RPMI8226 (cell line): ENCODE data around the gene POMT1.
A peak's percentile ranks its signal among the peaks of the same experiment; 100 is the strongest.
"Not testable (repeated sequence)": the region's sequence is repeated elsewhere in the genome, so short reads cannot be mapped to it uniquely, and the experiment has no call there.

Experiments used
- DNase-seq: peaks from one replicate; pipeline ENCODE4 v3.0.0-alpha.2; 2015

The POMT1 gene

GRCh38 chr9:131502781-131503625 lies at the start of gene POMT1:
Gene POMT1 (plus strand): TSS chr9:131502918. CDS start chr9:131504219, 1,301 bp downstream.
- DNase-seq: peak; percentile 96

DNA sequence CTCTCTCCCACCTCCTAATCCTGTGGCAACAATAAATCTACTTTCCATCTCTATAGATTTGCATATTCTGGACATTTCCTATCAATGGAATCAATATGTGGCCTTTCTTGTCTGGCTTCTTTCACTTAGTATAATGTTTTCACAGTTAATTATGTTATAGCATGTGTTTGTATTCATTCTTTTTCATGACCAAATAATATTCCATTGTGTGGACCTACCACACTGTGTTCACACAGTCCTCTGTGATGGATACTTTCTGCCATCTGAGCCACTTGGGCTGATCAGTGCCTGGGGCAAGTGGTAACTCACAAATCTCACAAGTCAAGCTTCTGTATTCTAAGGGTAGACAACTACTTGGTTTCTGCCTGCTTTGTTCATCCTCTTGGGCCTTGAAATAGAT lies 48.7 kb upstream of the POMT1 start:
- no peak for DNase-seq

DNA sequence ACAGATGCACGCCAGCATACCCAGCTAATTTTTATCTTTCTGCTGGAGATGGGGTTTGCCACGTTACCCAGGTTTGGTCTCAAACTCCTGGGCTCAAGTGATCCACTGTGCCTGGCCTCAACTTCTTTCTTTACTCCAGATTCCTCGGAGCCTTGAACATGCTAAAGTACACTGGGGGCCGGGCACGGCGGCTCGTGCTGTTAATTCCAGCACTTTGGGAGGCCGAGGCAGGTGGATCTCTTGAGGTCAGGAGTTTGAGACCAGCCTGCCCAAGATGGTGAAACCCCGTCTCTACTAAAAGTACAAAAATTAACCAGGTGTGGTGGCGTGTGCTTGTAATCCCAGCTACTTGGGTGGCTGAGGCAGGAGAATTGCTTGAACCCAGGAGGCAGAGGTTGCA lies 47.1 kb upstream of the POMT1 start:
- not testable (repeated sequence) for DNase-seq

DNA sequence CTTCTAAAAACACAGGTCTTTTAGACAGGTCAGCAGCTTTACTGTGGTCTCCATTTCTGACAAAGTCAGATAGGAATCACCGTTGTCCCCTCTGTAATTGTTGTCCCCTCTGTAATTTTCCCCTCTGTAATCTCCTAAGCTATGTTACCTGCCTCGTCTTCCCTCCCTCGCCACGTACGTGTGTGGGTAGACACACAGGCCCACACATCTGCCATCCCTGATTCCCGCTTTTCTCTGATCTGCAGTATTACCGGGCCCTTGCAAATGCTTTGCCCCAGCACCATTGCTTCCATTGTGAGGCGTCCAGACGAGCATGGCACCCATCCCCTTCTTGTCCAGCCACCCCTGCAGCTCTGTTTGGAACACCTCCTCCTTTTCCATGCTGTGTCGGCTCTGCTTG lies 45.0 kb upstream of the POMT1 start:
- no peak for DNase-seq

GRCh38 chr9:131459056-131459455 lies 43.7 kb upstream of the POMT1 start:
- no peak for DNase-seq

GRCh38 chr9:131461166-131461565 lies 41.6 kb upstream of the POMT1 start:
- DNase-seq: no peak

DNA sequence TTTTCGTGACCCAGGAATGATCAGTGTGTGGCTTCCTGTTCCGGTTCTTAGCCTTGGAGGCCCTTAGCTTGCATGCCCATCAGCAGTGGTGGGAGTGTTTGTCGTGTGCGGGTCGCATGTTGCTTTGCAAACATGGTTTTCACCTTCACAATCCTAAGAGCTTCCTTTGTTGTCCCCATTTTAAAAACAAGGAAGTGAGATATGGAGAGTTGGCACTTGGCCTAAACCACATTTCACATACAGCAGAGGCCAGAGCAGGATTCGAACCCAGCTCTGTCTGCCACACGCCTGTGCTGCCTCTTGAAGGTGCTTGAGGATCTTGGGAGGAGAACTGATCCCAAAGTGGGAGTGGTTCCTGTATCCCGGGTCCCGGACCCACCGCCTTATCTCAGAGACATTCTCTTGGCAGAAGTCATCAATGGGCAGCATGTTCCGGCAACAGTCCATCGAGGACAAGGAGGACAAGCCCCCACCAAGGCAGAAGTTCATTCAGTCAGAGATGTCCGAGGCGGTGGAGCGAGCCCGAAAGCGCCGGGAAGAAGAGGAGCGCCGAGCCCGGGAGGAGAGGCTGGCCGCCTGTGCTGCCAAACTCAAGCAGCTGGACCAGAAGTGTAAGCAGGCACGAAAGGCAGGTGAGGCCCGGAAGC lies 38.2 kb upstream of the POMT1 start:
- peak; percentile 34 for DNase-seq

GRCh38 chr9:131465401-131465800 lies 37.3 kb upstream of the POMT1 start:
- DNase-seq: no peak

DNA sequence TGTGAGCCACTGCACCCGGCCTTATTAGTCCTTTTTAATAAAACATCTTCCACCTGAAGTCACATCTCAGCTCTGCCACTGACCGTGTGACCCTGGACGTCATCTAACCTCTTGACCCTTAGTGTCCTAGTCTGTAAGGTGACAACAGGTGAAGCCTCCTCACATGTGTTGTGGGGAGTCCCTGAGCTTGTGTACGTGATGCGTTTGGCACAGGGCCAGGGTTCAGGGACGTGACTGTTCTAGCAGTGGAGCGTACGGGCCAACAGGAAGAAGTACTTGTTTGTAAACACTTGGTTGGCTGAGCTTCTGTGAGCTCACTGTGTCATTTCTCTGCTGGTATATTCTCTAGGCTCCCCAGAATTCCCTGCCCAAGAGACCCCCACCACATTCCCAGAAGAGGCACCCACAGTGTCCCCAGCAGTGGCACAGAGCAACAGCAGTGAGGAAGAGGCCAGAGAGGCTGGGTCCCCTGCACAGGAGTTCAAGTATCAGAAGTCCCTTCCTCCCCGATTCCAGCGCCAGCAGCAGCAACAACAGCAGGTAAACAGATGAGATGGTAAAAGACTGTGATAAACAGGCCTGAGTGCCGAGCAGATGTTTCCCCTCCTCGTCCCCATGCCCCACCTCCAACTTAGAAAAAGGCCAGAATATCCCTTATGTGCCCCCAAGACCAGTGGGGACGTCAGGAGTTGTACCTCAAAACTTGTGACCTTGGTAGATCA lies 35.3 kb upstream of the POMT1 start:
- no peak for DNase-seq

DNA sequence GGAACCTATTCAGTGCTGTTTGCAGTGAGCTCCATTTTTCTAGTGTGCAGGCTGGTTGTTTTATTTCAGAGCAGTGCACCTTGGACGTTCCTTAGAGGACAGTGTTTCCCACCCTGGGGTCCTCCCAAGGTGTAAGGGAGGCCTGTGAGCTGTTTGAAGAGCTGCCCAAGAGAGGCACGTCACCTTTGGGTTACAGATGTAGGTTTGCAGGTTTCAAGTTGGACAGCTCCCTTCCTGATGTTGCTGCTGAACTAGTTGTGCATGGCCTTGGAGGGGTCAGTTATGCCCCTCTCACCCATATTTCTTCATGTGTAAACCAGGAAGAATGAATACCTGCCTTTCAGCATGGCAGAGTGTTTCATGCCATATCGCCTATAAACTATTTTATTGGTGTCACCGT lies 34.7 kb upstream of the POMT1 start:
- DNase-seq: no peak

DNA sequence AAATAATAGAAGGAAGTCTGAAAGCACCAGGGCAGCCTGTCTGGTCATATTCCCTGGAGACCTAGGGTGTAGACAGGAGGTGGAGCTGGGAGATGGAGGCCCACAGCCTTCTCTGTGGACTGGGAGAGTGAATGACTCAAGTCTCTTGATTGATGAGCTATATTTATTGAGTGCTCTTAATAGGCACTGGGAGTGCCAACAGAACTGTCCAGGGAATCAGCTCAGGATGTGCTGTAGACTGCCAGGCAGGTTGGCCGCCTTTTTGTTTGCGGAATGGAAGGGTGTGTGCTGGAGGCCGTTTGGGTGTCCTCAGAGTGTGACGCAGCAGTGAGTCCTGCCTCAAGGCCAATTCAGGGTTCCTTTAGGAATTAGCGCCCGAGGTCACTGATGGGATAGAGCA lies 33.4 kb upstream of the POMT1 start:
- no peak for DNase-seq

DNA sequence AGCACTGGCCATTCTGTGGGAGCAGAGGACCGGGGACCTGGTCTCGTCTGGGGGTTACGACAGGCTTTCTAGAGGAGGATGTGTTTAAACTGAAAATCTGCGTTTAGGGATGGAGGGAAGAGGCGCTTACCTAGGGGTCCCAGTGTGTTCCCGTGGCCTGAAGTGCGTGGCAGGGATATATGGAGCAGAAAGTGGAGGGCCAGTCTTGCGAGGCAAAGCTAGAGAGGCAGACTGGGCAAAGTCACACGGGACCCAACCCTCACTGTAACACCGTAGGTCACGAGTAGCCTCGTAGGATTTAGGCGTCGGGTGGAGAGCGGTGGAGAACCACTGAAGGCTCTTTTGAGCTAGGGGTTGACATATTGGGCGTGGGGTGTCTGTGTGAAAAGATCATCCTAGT lies 32.8 kb upstream of the POMT1 start:
- DNase-seq: no peak

DNA sequence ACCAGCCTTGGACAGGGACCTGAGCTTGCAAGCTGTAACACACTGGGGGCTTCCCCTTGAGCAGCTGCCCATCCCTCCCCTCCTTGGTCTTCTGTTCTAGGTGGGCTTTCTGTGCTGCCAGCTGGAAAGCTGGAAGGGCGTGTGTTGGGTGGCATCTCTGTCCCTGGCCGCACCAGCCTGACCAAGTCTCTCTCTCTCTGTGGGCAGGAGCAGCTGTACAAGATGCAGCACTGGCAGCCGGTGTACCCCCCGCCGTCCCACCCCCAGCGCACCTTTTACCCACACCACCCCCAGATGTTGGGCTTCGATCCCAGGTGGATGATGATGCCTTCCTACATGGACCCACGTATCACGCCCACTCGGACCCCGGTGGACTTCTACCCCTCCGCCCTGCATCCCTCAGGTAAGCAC lies 32.1 kb upstream of the POMT1 start:
- DNase-seq: no peak

DNA sequence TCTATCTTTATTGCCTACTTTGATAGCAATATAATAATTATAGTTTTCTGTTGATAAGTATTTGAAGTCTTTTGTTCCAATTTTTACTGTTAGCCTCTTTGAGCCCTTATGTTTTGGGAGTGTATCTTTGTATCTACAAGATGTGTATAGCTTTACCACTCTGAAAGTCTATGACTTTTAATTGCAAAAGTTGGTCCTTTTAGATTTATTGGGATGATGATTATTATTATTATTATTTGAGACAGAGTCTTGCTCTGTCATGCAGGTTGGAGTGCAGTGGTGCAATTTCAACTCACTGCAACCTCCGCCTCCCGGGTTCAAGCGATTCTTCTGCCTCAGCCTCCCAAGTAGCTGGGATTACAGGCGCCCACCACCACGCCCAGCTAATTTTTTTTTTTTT lies 30.6 kb upstream of the POMT1 start:
- DNase-seq: not testable (repeated sequence)

GRCh38 chr9:131473198-131473885 lies 29.4 kb upstream of the POMT1 start:
- DNase-seq: no peak

- no peak for DNase-seq
These were observed 28.8 kb upstream of the POMT1 start for GRCh38 chr9:131473891-131474290.

- DNase-seq: no peak
These were observed 28.0 kb upstream of the POMT1 start for GRCh38 chr9:131474711-131475110.

- no peak for DNase-seq
These were observed 27.4 kb upstream of the POMT1 start for GRCh38 chr9:131475111-131475955.

- DNase-seq: no peak
These were observed 26.6 kb upstream of the POMT1 start for GRCh38 chr9:131475956-131476776.

- DNase-seq: no peak
These were observed 25.9 kb upstream of the POMT1 start for GRCh38 chr9:131476777-131477345.

DNA sequence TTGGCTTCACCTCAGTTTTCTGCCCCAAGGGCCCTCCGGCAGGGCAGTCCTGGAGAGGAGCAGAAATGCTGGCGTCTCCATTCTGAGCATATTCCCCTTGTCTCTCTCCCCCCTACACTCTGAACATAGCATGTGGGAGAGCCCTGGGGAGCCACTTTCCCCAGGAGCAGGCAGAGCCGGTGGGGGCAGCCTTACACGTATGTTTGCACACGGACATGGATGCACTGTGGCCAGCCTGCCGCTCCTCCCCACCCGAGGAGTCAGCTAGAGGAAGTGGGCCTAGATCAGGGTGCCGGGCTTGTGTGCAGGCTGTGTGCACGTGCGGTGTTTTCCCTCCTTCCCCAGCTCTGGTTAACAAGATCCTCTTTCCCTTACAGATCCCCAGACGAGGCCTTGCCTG lies 25.4 kb upstream of the POMT1 start:
- DNase-seq: no peak
